Endothelial cell of umbilical vein (primary cell): Measurements from ENCODE around the gene CTSZ. TPM values are rescaled to one million over a fixed set of nuclear protein-coding genes. Genes with fewer than 3 reads are reported as not detected.
A peak's percentile ranks its signal among the peaks of the same experiment; 100 is the strongest.

Source experiments
- BruUV-seq: library from RNA; stranded (reverse); fragments of 400-500 nt; replicated peaks from 2 replicates; lab custom pipeline; 2021; lab: Mats Ljungman, UMichigan
- CTCF ChIA-PET: fragments of 300-600, 350-600 bp; sonication (Branson Sonifier 250); formaldehyde crosslinking; loops from one replicate; lab custom pipeline; 2021; ENCODE audit warnings: antibody characterized with exemption, inconsistent platforms; lab: Charles Lee
- POLR2A ChIA-PET: fragments of 300-600, 350-600 bp; sonication (Branson Sonifier 250); formaldehyde crosslinking; loops from one replicate; lab custom pipeline; 2021; ENCODE audit warnings: antibody characterized with exemption, inconsistent platforms; lab: Charles Lee
- DNase-seq: peaks from one replicate; pipeline ENCODE4 v3.0.0-alpha.2; 2011; ENCODE audit warnings: low read depth, low spot score
- FAIRE-seq: peaks from 2 replicates; lab custom pipeline; 2011; peaks lifted over from hg19 to GRCh38; lab: Jason Lieb, UNC
- H2AFZ ChIP-seq: 2 replicates; pipeline ENCODE4 v1.6.0; 2012; ENCODE audit warnings: low read depth, low read length, control low read depth, inconsistent platforms
- H3K27ac ChIP-seq: 2 replicates; pipeline ENCODE4 v1.5.1; 2011; ENCODE audit warnings: low read depth, mild to moderate bottlenecking, control low read depth, low read length, moderate library complexity; ENCODE audit not compliant: insufficient read depth
- H3K27me3 ChIP-seq, 2 experiments: 2 replicates each; pipeline versions ENCODE4 v1.6.0 to v1.6.1; 2011; ENCODE audit warnings: low read length in 2 of 2, mixed read lengths in 1 of 2; ENCODE audit not compliant: control insufficient read depth in 2 of 2, insufficient read depth in 2 of 2
- H3K36me3 ChIP-seq, 2 experiments: 2 replicates in 1 of 2; 3 replicates in 1 of 2; pipeline ENCODE4 v1.5.1; 2011; ENCODE audit warnings: low read length in 2 of 2, mild to moderate bottlenecking in 1 of 2, moderate library complexity in 1 of 2; ENCODE audit not compliant: control insufficient read depth in 2 of 2, insufficient read depth in 2 of 2; ENCODE audit errors: extremely low read depth in 1 of 2
- H3K4me1 ChIP-seq: 3 replicates; pipeline ENCODE4 v1.5.1; 2011; ENCODE audit warnings: mild to moderate bottlenecking, low read length; ENCODE audit not compliant: control insufficient read depth, insufficient read depth; ENCODE audit errors: extremely low read depth
- H3K4me2 ChIP-seq: 2 replicates; pipeline ENCODE4 v1.6.1; 2011; ENCODE audit warnings: low read length, control low read depth, mixed read lengths; ENCODE audit not compliant: insufficient read depth
- H3K4me3 ChIP-seq, 3 experiments: fragments of 200-600 bp in 1 of 3; sonication (generic), shearing (Covaris generic) in 1 of 3; replicated peaks in 1 of 3; 2 replicates each; pipeline ENCODE4 v1.5.1; 2011 to 2016; ENCODE audit warnings: control low read depth in 3 of 3, low read length in 3 of 3, mild to moderate bottlenecking in 2 of 3, inconsistent platforms in 1 of 3, low read depth in 1 of 3, moderate library complexity in 1 of 3; ENCODE audit not compliant: insufficient read depth in 1 of 3
- H3K79me2 ChIP-seq: 2 replicates; pipeline ENCODE4 v1.6.0; 2012; ENCODE audit warnings: low read length, inconsistent platforms; ENCODE audit not compliant: control insufficient read depth, insufficient read depth
- H3K9ac ChIP-seq: replicated peaks from 2 replicates; pipeline ENCODE3; 2011; ENCODE audit warnings: low read length, control low read depth; ENCODE audit not compliant: insufficient read depth; ENCODE audit errors: extremely low read depth
- H3K9me1 ChIP-seq: replicated peaks from 3 replicates; pipeline ENCODE4 v1.6.0; 2011; ENCODE audit warnings: mild to moderate bottlenecking, low read length; ENCODE audit not compliant: control insufficient read depth, insufficient read depth; ENCODE audit errors: extremely low read depth
- H3K9me3 ChIP-seq: replicated peaks from 2 replicates; pipeline ENCODE4 v1.5.1; 2012; ENCODE audit warnings: low read length, inconsistent platforms; ENCODE audit not compliant: control insufficient read depth, insufficient read depth
- H4K20me1 ChIP-seq: replicated peaks from 2 replicates; pipeline ENCODE3; 2011; ENCODE audit warnings: mild to moderate bottlenecking, low read length; ENCODE audit not compliant: control insufficient read depth, insufficient read depth; ENCODE audit errors: extremely low read depth
- EZH2 ChIP-seq: IDR thresholded peaks from 2 replicates; pipeline ENCODE4 v1.6.1; 2012; ENCODE audit warnings: borderline replicate concordance, low read depth, mild to moderate bottlenecking, moderate library complexity, low read length, inconsistent platforms; ENCODE audit not compliant: severe bottlenecking
- FOS ChIP-seq: IDR thresholded peaks from 2 replicates; pipeline ENCODE4 v1.6.1; 2011; ENCODE audit warnings: mild to moderate bottlenecking, low read length, moderate library complexity, borderline replicate concordance; ENCODE audit not compliant: insufficient read depth
- GATA2 ChIP-seq: IDR thresholded peaks from 2 replicates; pipeline ENCODE4 v1.7.0; 2011; ENCODE audit warnings: low read depth, mild to moderate bottlenecking, moderate library complexity, mixed read lengths, low read length; ENCODE audit not compliant: insufficient read length, insufficient read depth
- JUN ChIP-seq: IDR thresholded peaks from 2 replicates; pipeline ENCODE4 v1.6.1; 2011; ENCODE audit warnings: borderline replicate concordance, low read depth; ENCODE audit not compliant: insufficient read length, insufficient read depth
- POLR2A ChIP-seq: IDR thresholded peaks from 2 replicates; pipeline ENCODE4 v1.6.1; 2012; ENCODE audit warnings: low read depth, mild to moderate bottlenecking, control low read depth, low read length
- POLR2AphosphoS5 ChIP-seq: IDR thresholded peaks from 2 replicates; pipeline ENCODE4 v1.6.1; 2012; ENCODE audit warnings: low read depth, mild to moderate bottlenecking, control low read depth, low read length, moderate library complexity; ENCODE audit not compliant: insufficient read depth
- dilution Hi-C: fragments of 300-500 bp; cut with MboI; formaldehyde crosslinking; loops from one replicate; pipeline ENCODE4 v1.15.0; 2019; ENCODE audit warnings: low sequenced_read_pairs; ENCODE audit not compliant: extremely low pct_ligation_motif_present
- intact Hi-C: fragments of 100-400 bp; cut with micrococcal nuclease; formaldehyde crosslinking; loops from one replicate; pipeline ENCODE4 v1.10.0; 2022
- polyA plus RNA-seq, 4 experiments: library from polyadenylated mRNA; depleted of rRNA in 3 of 4; stranded (reverse) in 3 of 4; unstranded in 1 of 4; fragments of >200 nt; gene quantifications; 2 replicates each; pipeline versions ENCODE4 v1.2.1 to v1.2.3, GENCODE V29; 2011 to 2012; ENCODE audit warnings: missing spikeins in 1 of 4
- total RNA-seq: library from RNA; stranded (reverse); gene quantifications from 2 replicates; pipeline ENCODE4 v1.2.3, GENCODE V29; 2021
- TF ChIP-seq, protein P1 (sequence below), 2 donors: IDR thresholded peaks; 1 replicate in 1 of 2; 2 replicates in 1 of 2; pipeline ENCODE4 v1.5.1; 2011; ENCODE audit warnings: low read length in 2 of 2, mild to moderate bottlenecking in 2 of 2, moderate library complexity in 2 of 2, control low read depth in 1 of 2, inconsistent platforms in 1 of 2, low read depth in 1 of 2; ENCODE audit not compliant: insufficient read depth in 1 of 2; ENCODE audit errors: extremely low read depth in 1 of 2
- TF ChIP-seq, protein P2 (sequence below): IDR thresholded peaks from 2 replicates; pipeline ENCODE4 v1.6.1; 2011; ENCODE audit not compliant: insufficient read depth, insufficient read length

The CTSZ gene
- total and polyA plus RNA-seq, 2 donors (not counting 3 experiments of a cell fraction or from before 2014, with no cell fraction given): 304 to 387 TPM

DNA sequence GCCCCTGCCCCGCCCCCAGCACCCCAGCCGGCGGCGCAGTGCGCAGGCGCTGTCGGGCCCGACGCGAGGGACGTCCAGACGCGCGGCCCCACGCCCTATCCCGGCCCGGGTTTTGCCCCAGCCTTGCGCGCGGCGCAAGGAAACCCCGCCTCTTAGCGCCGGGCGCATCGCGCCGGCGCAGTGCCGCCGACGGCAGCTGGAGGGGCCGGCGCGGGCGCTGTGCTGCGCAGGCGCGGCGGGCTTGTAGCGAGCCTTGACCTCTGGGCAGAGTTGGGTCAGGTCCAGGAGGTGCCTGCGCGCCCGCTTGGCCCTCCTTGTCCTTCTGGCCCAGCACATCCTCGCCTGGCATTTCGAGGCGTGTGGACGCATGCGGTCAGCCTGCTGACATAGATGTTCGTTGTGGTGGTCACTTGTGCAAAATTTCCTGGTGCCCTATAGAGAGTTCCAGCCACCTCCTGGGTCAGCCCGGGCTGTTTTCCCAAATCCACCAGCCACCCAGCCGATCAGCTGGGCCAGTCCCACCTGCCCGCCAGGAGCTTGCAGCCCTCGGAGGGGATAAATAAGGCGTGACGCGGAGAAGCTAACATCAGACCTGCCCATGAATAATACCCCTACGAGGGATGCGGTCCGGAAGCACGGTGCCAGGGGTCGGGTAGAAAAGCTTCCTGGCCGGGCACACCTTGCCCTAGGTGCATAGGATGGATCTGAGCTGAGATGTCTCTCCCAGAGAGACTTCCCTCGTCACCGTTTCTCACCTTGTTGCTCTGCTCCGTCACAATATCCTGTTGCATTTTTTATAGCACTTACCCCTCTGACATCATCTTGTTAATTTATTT is 36.0 kb upstream of the CTSZ start:
- H3K9me3 ChIP-seq: no peaks in the 10 kb centered on the region
- ChIA-PET CTCF (interaction anchor here (0.6 to 1.9 kb wide), 4 partner anchors 11 to 178 kb away, joined by 3 to 5 read pairs (median 3); partner anchors contain the start of gene ATP5F1E), POLR2A (interaction anchor here (0.8 to 1.5 kb wide), 3 partner anchors 11 to 154 kb away, joined by 3 to 5 read pairs (median 3); partner anchors contain the start of gene ATP5F1E)
- BruUV-seq: no TSS peak
- no peak overlapping the region for H3K27ac ChIP-seq
- H4K20me1 ChIP-seq: no peaks in the 10 kb centered on the region
- no peak overlapping the region for H3K9ac ChIP-seq
- peak; percentile 90 for DNase-seq
- dilution Hi-C loops: no loop called here
- peaks cover 42% of the 10 kb centered on the region for H3K79me2 ChIP-seq
- H3K36me3 ChIP-seq: no peaks in the 10 kb centered on the region
- peak overlapping the region; percentile 83 for H2AFZ ChIP-seq
- H3K27me3 ChIP-seq: peaks cover 0 to under 1% of the 10 kb centered on the region in 2 experiments
- FAIRE-seq: peak; percentile 83
- TF ChIP-seq GATA2: no peak
- TF ChIP-seq, protein P1, sequence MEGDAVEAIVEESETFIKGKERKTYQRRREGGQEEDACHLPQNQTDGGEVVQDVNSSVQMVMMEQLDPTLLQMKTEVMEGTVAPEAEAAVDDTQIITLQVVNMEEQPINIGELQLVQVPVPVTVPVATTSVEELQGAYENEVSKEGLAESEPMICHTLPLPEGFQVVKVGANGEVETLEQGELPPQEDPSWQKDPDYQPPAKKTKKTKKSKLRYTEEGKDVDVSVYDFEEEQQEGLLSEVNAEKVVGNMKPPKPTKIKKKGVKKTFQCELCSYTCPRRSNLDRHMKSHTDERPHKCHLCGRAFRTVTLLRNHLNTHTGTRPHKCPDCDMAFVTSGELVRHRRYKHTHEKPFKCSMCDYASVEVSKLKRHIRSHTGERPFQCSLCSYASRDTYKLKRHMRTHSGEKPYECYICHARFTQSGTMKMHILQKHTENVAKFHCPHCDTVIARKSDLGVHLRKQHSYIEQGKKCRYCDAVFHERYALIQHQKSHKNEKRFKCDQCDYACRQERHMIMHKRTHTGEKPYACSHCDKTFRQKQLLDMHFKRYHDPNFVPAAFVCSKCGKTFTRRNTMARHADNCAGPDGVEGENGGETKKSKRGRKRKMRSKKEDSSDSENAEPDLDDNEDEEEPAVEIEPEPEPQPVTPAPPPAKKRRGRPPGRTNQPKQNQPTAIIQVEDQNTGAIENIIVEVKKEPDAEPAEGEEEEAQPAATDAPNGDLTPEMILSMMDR (IDR thresholded peaks at IDR 0.05; ENCODE audit: extremely low read depth in 1 of 2, insufficient read depth in 1 of 2, low read depth in 1 of 2, low read length in 2 of 2): no peak
- no peak for TF ChIP-seq EZH2
- TF ChIP-seq POLR2AphosphoS5: peak; percentile 43
- no peak for TF ChIP-seq POLR2A
- TF ChIP-seq FOS: no peak
- TF ChIP-seq JUN: no peak
- TF ChIP-seq, protein P2, sequence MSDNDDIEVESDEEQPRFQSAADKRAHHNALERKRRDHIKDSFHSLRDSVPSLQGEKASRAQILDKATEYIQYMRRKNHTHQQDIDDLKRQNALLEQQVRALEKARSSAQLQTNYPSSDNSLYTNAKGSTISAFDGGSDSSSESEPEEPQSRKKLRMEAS: no peak
- peaks cover 8% of the 10 kb centered on the region for H3K4me1 ChIP-seq
- no peaks in the 10 kb centered on the region for H3K9me1 ChIP-seq
- H3K4me3 ChIP-seq: peak overlapping the region; percentile 26 to 91 (median 69)
- H3K4me2 ChIP-seq: peak overlapping the region; percentile 36
- intact Hi-C loops: loop anchor here (1.0 to 2.0 kb wide), 4 partner anchors 11 to 62 kb away; partner anchors contain the start of genes ATP5F1E and NELFCD
